NCI-H2227 (cell line): ENCODE results near the gene TSG101.

Experiments
- DNase-seq: peaks from one replicate; lab custom pipeline; 2025; ENCODE audit not compliant: unreplicated experiment; lab: John Stamatoyannopoulos, UW

The TSG101 gene

GRCh38 chr11:18495271-18495670 lies 31.5 kb downstream of the TSG101 start:
- no peak for DNase-seq

- no peak for DNase-seq
Observed at GRCh38 chr11:18493310-18493709, 33.4 kb downstream of the TSG101 start.

- no peak for DNase-seq
Observed at GRCh38 chr11:18492888-18493287, 33.9 kb downstream of the TSG101 start.

GRCh38 chr11:18491924-18492323 lies 34.8 kb downstream of the TSG101 start:
- DNase-seq, result no peak

- DNase-seq, result no peak
Observed at GRCh38 chr11:18490736-18491485, 35.8 kb downstream of the TSG101 start.

GRCh38 chr11:18490319-18490718 lies 36.4 kb downstream of the TSG101 start:
- DNase-seq, result no peak

- DNase-seq, result no peak
Observed at GRCh38 chr11:18485913-18486528, 40.7 kb downstream of the TSG101 start.

- DNase-seq, result no peak
Observed at GRCh38 chr11:18479063-18479462, 47.7 kb downstream of the TSG101 start.

- DNase-seq, result no peak
Observed at GRCh38 chr11:18472587-18472986, 54.2 kb downstream of the TSG101 start.

- no peak for DNase-seq
Observed at GRCh38 chr11:18471995-18472394, 54.7 kb downstream of the TSG101 start.

GRCh38 chr11:18468961-18469360 lies 57.8 kb downstream of the TSG101 start:
- DNase-seq, result no peak

GRCh38 chr11:18468059-18468458 lies 58.7 kb downstream of the TSG101 start:
- DNase-seq, result no peak

- DNase-seq, result no peak
Observed at GRCh38 chr11:18466402-18466801, 60.3 kb downstream of the TSG101 start.

- no peak for DNase-seq
Observed at GRCh38 chr11:18463439-18463838, 63.3 kb downstream of the TSG101 start.

GRCh38 chr11:18461909-18462308 lies 64.8 kb downstream of the TSG101 start:
- no peak for DNase-seq

- DNase-seq, result no peak
Observed at GRCh38 chr11:18459634-18460033, 67.1 kb downstream of the TSG101 start.

GRCh38 chr11:18457450-18457849 lies 69.3 kb downstream of the TSG101 start:
- no peak for DNase-seq

GRCh38 chr11:18455686-18456372 lies 70.9 kb downstream of the TSG101 start, which contains the start of gene LDHAL6A:
Gene LDHAL6A, plus strand, starts transcription at chr11:18455856. Its CDS starts 825 bp downstream, at chr11:18456681.
- no peak for DNase-seq

- DNase-seq, result no peak
Observed at GRCh38 chr11:18452927-18453326, 73.8 kb downstream of the TSG101 start.

GRCh38 chr11:18449251-18449650 lies 77.5 kb downstream of the TSG101 start:
- DNase-seq, result no peak

GRCh38 chr11:18438691-18439090 lies 88.1 kb downstream of the TSG101 start:
- no peak for DNase-seq
